H9 (cell line): Measurements from ENCODE around the gene ADAMTS2. TPM values are rescaled to one million over a fixed set of nuclear protein-coding genes. Genes with fewer than 3 reads are reported as not detected.

Experiments used
- DNase-seq: peaks from one replicate; pipeline ENCODE4 v3.0.0-alpha.2; 2017
- H2AFZ ChIP-seq: one replicate; pipeline ENCODE4 v1.6.1; 2013; ENCODE audit warnings: mild to moderate bottlenecking, low read length, control low read depth, moderate library complexity
- H2AK5ac ChIP-seq: 2 replicates; pipeline ENCODE4 v1.6.1; 2013; ENCODE audit warnings: low read length, control low read depth, mixed read lengths; ENCODE audit not compliant: insufficient read length
- H2BK120ac ChIP-seq: one replicate; pipeline ENCODE4 v1.6.1; 2013; ENCODE audit warnings: low read depth, mild to moderate bottlenecking, low read length, control low read depth, inconsistent platforms; ENCODE audit not compliant: poor library complexity, severe bottlenecking
- H2BK12ac ChIP-seq: 2 replicates; pipeline ENCODE4 v1.6.1; 2013; ENCODE audit warnings: low read length, control low read depth, mixed read lengths, low read depth; ENCODE audit not compliant: insufficient read length
- H2BK15ac ChIP-seq: 2 replicates; pipeline ENCODE4 v1.6.1; 2013; ENCODE audit warnings: low read depth, low read length, control low read depth
- H2BK20ac ChIP-seq: one replicate; pipeline ENCODE4 v1.6.1; 2013; ENCODE audit warnings: low read depth, mild to moderate bottlenecking, low read length, control low read depth, inconsistent platforms; ENCODE audit not compliant: poor library complexity, severe bottlenecking
- H2BK5ac ChIP-seq: 2 replicates; pipeline ENCODE4 v1.6.1; 2013; ENCODE audit warnings: low read length, control low read depth, mixed read lengths; ENCODE audit not compliant: insufficient read length
- H3K14ac ChIP-seq: 2 replicates; pipeline ENCODE4 v1.6.1; 2013; ENCODE audit warnings: low read length, control low read depth; ENCODE audit not compliant: insufficient read depth
- H3K18ac ChIP-seq: 2 replicates; pipeline ENCODE4 v1.6.1; 2013; ENCODE audit warnings: low read depth, mild to moderate bottlenecking, mixed read lengths, low read length, control low read depth; ENCODE audit not compliant: insufficient read length
- H3K23ac ChIP-seq: 2 replicates; pipeline ENCODE4 v1.6.1; 2013; ENCODE audit warnings: low read length, control low read depth, mixed read lengths, low read depth; ENCODE audit not compliant: insufficient read length
- H3K23me2 ChIP-seq: 2 replicates; pipeline ENCODE4 v1.6.1; 2013; ENCODE audit warnings: low read depth, mild to moderate bottlenecking, mixed read lengths, low read length, control low read depth; ENCODE audit not compliant: insufficient read length, poor library complexity, severe bottlenecking
- H3K27ac ChIP-seq: 2 replicates; pipeline ENCODE4 v1.5.1; 2013; ENCODE audit warnings: low read length, control low read depth, mixed read lengths, low read depth; ENCODE audit not compliant: insufficient read length
- H3K27me3 ChIP-seq: 2 replicates; pipeline ENCODE4 v1.6.1; 2013; ENCODE audit warnings: low read length, control low read depth, inconsistent platforms; ENCODE audit not compliant: insufficient read depth
- H3K4ac ChIP-seq: 2 replicates; pipeline ENCODE4 v1.6.1; 2013; ENCODE audit warnings: low read depth, mild to moderate bottlenecking, control low read depth, inconsistent platforms, low read length, moderate library complexity
- H3K4me1 ChIP-seq: 2 replicates; pipeline ENCODE4 v1.6.1; 2013; ENCODE audit warnings: low read length, control low read depth, inconsistent platforms; ENCODE audit not compliant: insufficient read depth
- H3K4me2 ChIP-seq: 2 replicates; pipeline ENCODE4 v1.6.1; 2013; ENCODE audit warnings: low read length, control low read depth, mixed read lengths; ENCODE audit not compliant: insufficient read length, insufficient read depth
- H3K56ac ChIP-seq: 2 replicates; pipeline ENCODE4 v1.6.1; 2013; ENCODE audit warnings: low read depth, mild to moderate bottlenecking, mixed read lengths, low read length, control low read depth; ENCODE audit not compliant: insufficient read length
- H3K79me1 ChIP-seq: 2 replicates; pipeline ENCODE4 v1.6.1; 2013; ENCODE audit warnings: low read depth, mild to moderate bottlenecking, moderate library complexity, low read length, control low read depth, inconsistent platforms; ENCODE audit not compliant: insufficient read depth, poor library complexity, severe bottlenecking
- H3K79me2 ChIP-seq: 2 replicates; pipeline ENCODE4 v1.6.1; 2013; ENCODE audit warnings: low read length, control low read depth, inconsistent platforms; ENCODE audit not compliant: insufficient read depth
- H3K9ac ChIP-seq: 2 replicates; pipeline ENCODE4 v1.6.1; 2013; ENCODE audit warnings: low read length, control low read depth, mixed read lengths; ENCODE audit not compliant: insufficient read length; ENCODE audit errors: extremely low read depth
- H3K9me3 ChIP-seq: one replicate; pipeline ENCODE4 v1.6.1; 2013; ENCODE audit warnings: low read depth, low read length, inconsistent platforms; ENCODE audit not compliant: control insufficient read depth
- H3T11ph ChIP-seq: one replicate; pipeline ENCODE4 v1.6.1; 2013; ENCODE audit warnings: mild to moderate bottlenecking, low read length, control low read depth, inconsistent platforms
- H4K20me1 ChIP-seq: one replicate; pipeline ENCODE4 v1.6.1; 2013; ENCODE audit not compliant: control insufficient read depth, insufficient read length, insufficient read depth
- H4K5ac ChIP-seq: 2 replicates; pipeline ENCODE4 v1.6.1; 2013; ENCODE audit warnings: low read depth, mild to moderate bottlenecking, mixed read lengths, low read length, control low read depth; ENCODE audit not compliant: insufficient read length
- H4K8ac ChIP-seq: replicated peaks from 2 replicates; pipeline ENCODE4 v1.6.1; 2013; ENCODE audit warnings: low read length, control low read depth, mixed read lengths, low read depth; ENCODE audit not compliant: insufficient read length
- H4K91ac ChIP-seq: 2 replicates; pipeline ENCODE4 v1.6.1; 2013; ENCODE audit warnings: low read depth, mild to moderate bottlenecking, moderate library complexity, mixed read lengths, low read length, control low read depth; ENCODE audit not compliant: insufficient read length
- H3K27ac Mint-ChIP-seq, 3 experiments: 2 replicates in 2 of 3; 3 replicates in 1 of 3; pipeline ENCODE4 v1.8.0; 2020 to 2021; ENCODE audit warnings: mixed read lengths in 3 of 3, mild to moderate bottlenecking in 1 of 3, moderate library complexity in 1 of 3
- H3K27me3 Mint-ChIP-seq: 2 replicates; pipeline ENCODE4 v1.8.0; 2021; ENCODE audit warnings: low read depth, mild to moderate bottlenecking, moderate library complexity, mixed read lengths
- H3K36me3 Mint-ChIP-seq, 3 experiments: 2 replicates in 2 of 3; 3 replicates in 1 of 3; pipeline ENCODE4 v1.8.0; 2020 to 2021; ENCODE audit warnings: low read depth in 3 of 3, mixed read lengths in 3 of 3; ENCODE audit not compliant: insufficient read depth in 1 of 3
- H3K4me1 Mint-ChIP-seq, 2 experiments: 2 replicates each; pipeline ENCODE4 v1.8.0; 2020; ENCODE audit warnings: mixed read lengths in 2 of 2
- H3K4me3 Mint-ChIP-seq, 2 experiments: 2 replicates in 1 of 2; 3 replicates in 1 of 2; pipeline ENCODE4 v1.8.0; 2020 to 2021; ENCODE audit warnings: mild to moderate bottlenecking in 2 of 2, mixed read lengths in 2 of 2, moderate library complexity in 1 of 2
- H3K9me3 Mint-ChIP-seq, 2 experiments: 2 replicates in 1 of 2; 3 replicates in 1 of 2; pipeline ENCODE4 v1.8.0; 2020; ENCODE audit warnings: mild to moderate bottlenecking in 2 of 2, mixed read lengths in 2 of 2, moderate library complexity in 1 of 2
- CTCF ChIP-seq: fragments of 200-600 bp; sonication (generic); conservative IDR thresholded peaks from 3 replicates; pipeline ENCODE4 v1.8.0; 2021; ENCODE audit warnings: antibody characterized with exemption, mild to moderate bottlenecking
- WGBS: extraction: QIAGEN DNeasy Blood & Tissue Kit; methylation state at CpG from one replicate; pipeline ENCODE4 v1.1.7; 2013; ENCODE audit warnings: missing lambda C conversion rate, low lambda C conversion rate, mixed read lengths; ENCODE audit not compliant: insufficient read length; ENCODE audit errors: extremely low coverage; 5-methylcytosine and 5-hydroxymethylcytosine counted together
- total RNA-seq: library from RNA; stranded (reverse); gene quantifications from 2 replicates; pipeline ENCODE4 v1.2.1, GENCODE V29; 2021

ADAMTS2 gene
- total RNA-seq, 1 experiment from 2014 or later, result 5.4 TPM

GRCh38 chr5:179309751-179310320, 35.4 kb downstream of the ADAMTS2 start:
- Histone ChIP-seq H3K56ac (no peak overlapping the region), H3K27ac (no peak overlapping the region), H2BK20ac (no peak overlapping the region), H4K5ac (no peak overlapping the region), H2BK15ac (no peak overlapping the region), H3K23me2 (no peaks in the 10 kb centered on the region), H2BK120ac (no peak overlapping the region), H3K79me2 (no peaks in the 10 kb centered on the region), H3K27me3 (no peaks in the 10 kb centered on the region), H4K8ac (no peak overlapping the region), H4K20me1 (no peaks in the 10 kb centered on the region), H3K4me2 (no peak overlapping the region), H2BK5ac (no peak overlapping the region), H2AK5ac (no peak overlapping the region), H3K9me3 (no peaks in the 10 kb centered on the region), H4K91ac (no peak overlapping the region), H3K18ac (no peak overlapping the region), H3T11ph (no peak overlapping the region), H3K23ac (no peak overlapping the region), H3K79me1 (no peaks in the 10 kb centered on the region), H2BK12ac (no peak overlapping the region), H3K4me1 (no peaks in the 10 kb centered on the region), H3K14ac (no peak overlapping the region), H3K9ac (no peak overlapping the region), H3K4ac (no peak overlapping the region), H2AFZ (no peak overlapping the region)
- Mint-ChIP-seq H3K4me3 (no peak overlapping the region), H3K36me3 (no peaks in the 10 kb centered on the region; a peak in 2 of 7 replicates), H3K27ac (no peak overlapping the region; a peak in 1 of 7 replicates), H3K27me3 (peaks cover 2% of the 10 kb centered on the region; the same call in 1 of the 2 replicates), H3K9me3 (peaks cover 12 to 20% of the 10 kb centered on the region in 2 experiments; a peak in 4 of 5 replicates), H3K4me1 (peaks cover 0 to 3% of the 10 kb centered on the region in 2 experiments; a peak in 1 of 4 replicates)
- DNase-seq, result no peak
- no CpG with 5 or more reads among the region's 10 CpGs for WGBS
- TF ChIP-seq CTCF, result no peak
